GM19395 (cell line): ENCODE results near the gene CASQ1.
A peak's percentile ranks its signal among the peaks of the same experiment; 100 is the strongest.

Source experiments
- ATAC-seq: cut with Tn5 transposase; IDR thresholded peaks from one replicate; pipeline ENCODE4 v1.9.1; 2021; ENCODE audit warnings: mild to moderate bottlenecking, moderate library complexity; ENCODE audit not compliant: unreplicated experiment

CASQ1 gene

GRCh38 chr1:160204526-160205241 is 14.3 kb downstream of the CASQ1 start:
- peak; percentile 65 for ATAC-seq

- ATAC-seq = peak; percentile 46
These were observed 15.1 kb downstream of the CASQ1 start, which contains the start of gene PEA15 for GRCh38 chr1:160205242-160206035. Gene PEA15, plus strand, starts transcription at chr1:160205384. Its CDS starts 6,161 bp downstream, at chr1:160211545.

- ATAC-seq = peak; percentile 46
These were observed 15.6 kb downstream of the CASQ1 start for GRCh38 chr1:160206036-160206389.

GRCh38 chr1:160206421-160207117 is 16.2 kb downstream of the CASQ1 start:
- ATAC-seq = no peak

GRCh38 chr1:160207118-160207650 is 16.8 kb downstream of the CASQ1 start:
- no peak for ATAC-seq

GRCh38 chr1:160207771-160208556 is 17.6 kb downstream of the CASQ1 start:
- no peak for ATAC-seq

- no peak for ATAC-seq
These were observed 18.4 kb downstream of the CASQ1 start for GRCh38 chr1:160208557-160209320.

- no peak for ATAC-seq
These were observed 19.1 kb downstream of the CASQ1 start for GRCh38 chr1:160209321-160210046.

- no peak for ATAC-seq
These were observed 20.2 kb downstream of the CASQ1 start for GRCh38 chr1:160210561-160210960.

GRCh38 chr1:160211046-160211790 is 20.8 kb downstream of the CASQ1 start:
- ATAC-seq = no peak

GRCh38 chr1:160214481-160215140 is 24.2 kb downstream of the CASQ1 start:
- no peak for ATAC-seq

GRCh38 chr1:160216301-160216700 is 25.9 kb downstream of the CASQ1 start:
- ATAC-seq = no peak

GRCh38 chr1:160217481-160218051 is 27.2 kb downstream of the CASQ1 start:
- no peak for ATAC-seq

- no peak for ATAC-seq
These were observed 28.9 kb downstream of the CASQ1 start for GRCh38 chr1:160219062-160219929.

GRCh38 chr1:160220301-160220700 is 29.9 kb downstream of the CASQ1 start:
- no peak for ATAC-seq

- ATAC-seq = no peak
These were observed 30.7 kb downstream of the CASQ1 start for GRCh38 chr1:160221089-160221488.

GRCh38 chr1:160222546-160222945 is 32.2 kb downstream of the CASQ1 start:
- no peak for ATAC-seq
